ENCODE measurements around the gene ALG1L2.
"Not testable (repeated sequence)": the region's sequence is repeated elsewhere in the genome, so short reads cannot be mapped to it uniquely, and the experiment has no call there.

Gene ALG1L2

DNA sequence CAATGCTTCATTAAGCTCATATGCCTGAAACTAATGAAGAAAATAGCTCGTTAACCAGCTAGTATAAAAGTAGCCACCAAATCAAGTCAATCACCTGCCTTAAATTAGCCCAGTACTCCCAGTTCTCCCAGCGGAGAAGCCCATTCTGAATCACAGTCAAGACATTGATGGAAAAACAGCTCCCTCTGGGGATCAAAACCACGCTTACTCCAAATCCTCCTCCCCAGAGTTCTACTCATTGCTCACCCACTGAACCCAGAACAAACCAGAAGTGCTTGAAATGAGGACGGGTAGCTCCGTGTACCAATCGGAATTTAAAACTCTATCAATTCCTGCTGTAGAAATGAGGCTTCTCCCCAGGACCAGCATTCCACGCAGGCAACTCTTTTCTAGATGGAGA, 54.7 kb downstream of the ALG1L2 start:
- DNase-seq = not testable (repeated sequence)

DNA sequence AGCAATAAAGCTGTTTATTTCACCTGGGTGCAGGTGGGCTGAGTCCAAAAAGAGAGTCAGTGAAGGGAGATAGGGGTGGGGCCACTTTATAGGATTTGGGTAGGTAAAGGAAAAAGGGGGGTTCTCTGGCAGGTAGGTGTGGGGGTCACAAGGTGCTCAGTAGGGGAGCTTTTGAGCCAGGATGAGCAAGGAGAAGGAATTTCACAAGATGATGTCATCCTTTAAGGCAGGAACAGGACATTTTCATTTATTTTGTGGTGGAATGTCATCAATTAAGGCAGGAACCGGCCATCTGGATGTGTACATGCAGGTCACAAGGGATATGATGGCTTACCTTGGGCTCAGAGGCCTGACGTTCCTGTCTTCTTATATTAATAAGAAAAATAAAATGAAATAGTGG, 56.1 kb downstream of the ALG1L2 start:
- DNase-seq = not testable (repeated sequence)

DNA sequence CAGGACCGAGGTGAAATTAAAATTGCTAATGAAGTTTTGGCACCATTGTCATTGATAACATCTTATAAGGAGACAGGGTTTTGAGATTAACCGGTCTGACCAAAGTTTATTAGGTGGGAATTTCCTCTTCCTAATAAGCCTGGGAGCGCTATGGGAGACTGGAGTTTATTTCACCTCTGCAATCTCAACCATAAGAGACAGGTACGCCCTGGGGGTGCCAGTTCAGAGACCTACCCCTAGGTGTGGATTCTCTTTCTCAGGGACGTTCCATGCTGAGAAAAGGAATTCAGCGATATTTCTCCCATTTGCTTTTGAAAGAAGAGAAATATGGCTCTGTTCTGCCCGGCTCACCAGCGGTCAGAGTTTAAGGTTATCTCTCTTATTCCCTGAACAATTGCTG, 57.4 kb downstream of the ALG1L2 start:
- DNase-seq = not testable (repeated sequence)

DNA sequence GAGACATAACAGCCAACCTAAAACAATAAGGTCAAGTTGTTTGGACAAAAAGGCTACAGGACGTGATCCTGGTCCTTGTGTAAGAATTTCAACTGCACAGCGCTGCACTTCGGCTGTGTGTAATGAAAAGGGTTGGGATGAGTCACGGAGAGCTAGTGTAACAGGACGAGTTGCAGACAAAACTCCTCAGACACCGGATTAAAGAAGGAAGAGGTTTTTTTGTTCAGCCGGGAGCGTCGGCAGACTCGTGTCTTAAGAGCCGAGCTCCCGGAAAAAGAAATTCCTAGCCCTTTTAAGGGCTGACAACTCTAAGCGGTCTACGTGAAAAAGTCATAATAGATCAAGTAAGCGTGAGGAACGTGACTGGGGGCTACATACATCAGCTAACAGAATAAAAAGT, 59.1 kb downstream of the ALG1L2 start:
- not testable (repeated sequence) for DNase-seq

DNA sequence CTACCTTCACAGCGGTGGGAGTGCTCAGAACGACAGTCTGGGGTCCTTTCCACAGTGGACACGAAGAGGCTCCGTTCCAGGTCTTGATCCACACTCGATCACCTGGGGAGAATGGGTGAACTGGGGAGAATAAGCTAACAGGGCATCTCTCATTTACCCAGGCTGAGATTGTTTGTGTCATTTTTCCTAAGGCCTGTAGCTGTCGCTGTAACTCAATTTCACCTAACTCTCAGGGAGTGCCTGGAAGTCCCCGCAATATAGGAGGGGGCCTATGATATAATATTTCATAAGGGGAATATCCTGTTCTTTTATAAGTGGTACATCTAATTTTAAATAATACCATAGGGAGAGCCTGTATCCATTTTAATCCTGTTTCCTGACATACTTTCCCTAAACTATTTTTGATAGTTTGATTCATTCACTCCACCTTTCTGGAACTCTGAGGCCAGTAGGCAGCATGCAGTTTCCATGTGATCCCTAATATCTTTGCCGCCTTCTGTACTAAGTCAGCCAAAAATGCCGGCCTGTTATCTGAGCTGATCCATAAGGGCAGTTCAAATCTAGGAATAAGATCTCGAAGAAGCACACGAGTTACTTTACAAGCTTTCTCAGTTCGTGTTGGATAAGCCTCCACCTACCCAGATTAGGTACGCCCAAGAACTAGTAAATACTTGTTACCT, 62.2 kb downstream of the ALG1L2 start:
- not testable (repeated sequence) for DNase-seq

DNA sequence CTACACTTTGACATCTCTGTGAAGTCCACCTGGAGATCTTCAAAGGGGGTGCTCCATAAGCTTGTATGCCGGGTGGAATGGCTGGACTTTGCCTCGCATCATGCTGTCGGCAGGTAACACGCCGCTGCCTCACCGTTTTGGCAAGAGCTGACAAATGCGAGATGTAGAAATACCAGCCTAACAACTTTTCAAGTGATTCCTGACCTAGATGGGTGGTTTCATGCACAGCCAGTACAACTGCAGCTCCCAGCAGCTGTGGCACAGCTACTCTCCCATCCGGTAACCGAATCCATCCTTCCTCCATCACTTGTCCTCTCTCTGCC, 62.7 kb downstream of the ALG1L2 start:
- not testable (repeated sequence) for DNase-seq

DNA sequence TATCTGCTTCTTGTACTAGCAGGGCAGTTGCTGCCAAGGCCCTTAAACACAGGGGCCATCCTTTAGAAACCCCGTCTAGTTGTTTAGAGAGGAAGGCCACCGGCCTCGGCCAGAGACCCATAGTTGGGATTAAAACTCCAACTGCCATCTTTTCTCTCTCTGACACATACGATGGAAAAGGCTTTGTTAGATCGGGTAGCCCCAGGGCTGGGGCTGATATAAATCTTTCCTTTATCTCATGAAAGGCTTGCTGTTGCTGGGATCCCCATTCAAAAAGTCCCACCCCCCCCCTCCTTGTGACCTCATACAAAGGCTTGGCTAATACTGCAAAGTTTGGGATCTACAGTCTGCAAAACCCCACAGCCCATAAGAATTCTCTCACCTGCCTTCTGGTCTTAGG, 63.8 kb downstream of the ALG1L2 start:
- DNase-seq = not testable (repeated sequence)

DNA sequence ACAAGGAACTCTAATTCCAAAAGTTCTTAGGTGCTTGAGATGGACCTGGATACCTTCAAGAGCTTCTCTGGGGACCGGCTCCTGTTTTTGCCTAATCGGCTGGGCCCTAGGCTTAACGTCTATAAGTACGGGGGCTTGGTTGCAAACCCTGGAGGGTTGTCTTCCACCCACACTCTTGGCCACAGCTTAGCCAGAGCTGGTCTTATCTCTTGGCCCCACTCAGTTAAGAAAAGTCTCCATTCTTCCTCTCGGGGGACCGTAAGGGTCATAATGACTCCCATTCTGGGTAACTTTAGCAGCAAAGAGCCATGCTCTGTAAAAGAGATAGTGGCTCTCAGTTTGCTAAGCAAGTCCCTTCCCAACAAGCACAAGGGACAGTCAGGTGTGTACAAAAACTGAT, 64.8 kb downstream of the ALG1L2 start:
- DNase-seq = not testable (repeated sequence)

Data from activated naive CD4-positive, alpha-beta T cell treated with anti-CD3 and anti-CD28 coated beads, Interleukin-2, amount 50 U/mL, for 16 hours (primary cell).